GM21526 (cell line): ENCODE measurements around the gene BCAN.
"Not testable (repeated sequence)": the region's sequence is repeated elsewhere in the genome, so short reads cannot be mapped to it uniquely, and the experiment has no call there.

Experiments used
- ATAC-seq: cut with Tn5 transposase; IDR thresholded peaks from one replicate; pipeline ENCODE4 v1.9.1; 2021; ENCODE audit warnings: moderate library complexity; ENCODE audit not compliant: unreplicated experiment, low FRiP score

The BCAN gene

DNA sequence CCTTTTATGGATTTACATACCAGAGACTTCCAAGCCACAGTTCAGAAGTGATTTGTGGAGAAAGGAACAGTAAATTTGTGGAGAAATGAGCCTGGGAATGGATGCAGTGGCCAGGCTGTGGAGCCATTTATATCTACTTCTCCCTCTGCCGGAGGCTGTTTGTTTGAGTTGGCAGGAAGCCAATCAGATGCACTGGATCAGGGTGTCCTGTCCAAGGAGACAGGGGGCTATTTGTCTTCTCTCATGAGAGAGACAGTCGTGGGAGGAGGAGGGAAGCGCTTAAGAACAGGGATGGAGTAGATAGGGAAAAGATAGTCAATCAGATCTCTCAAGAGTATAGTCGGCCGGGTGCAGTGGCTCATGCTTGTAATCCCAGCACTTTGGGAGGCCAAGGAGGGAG is 25.5 kb upstream of the BCAN start:
- no peak for ATAC-seq

DNA sequence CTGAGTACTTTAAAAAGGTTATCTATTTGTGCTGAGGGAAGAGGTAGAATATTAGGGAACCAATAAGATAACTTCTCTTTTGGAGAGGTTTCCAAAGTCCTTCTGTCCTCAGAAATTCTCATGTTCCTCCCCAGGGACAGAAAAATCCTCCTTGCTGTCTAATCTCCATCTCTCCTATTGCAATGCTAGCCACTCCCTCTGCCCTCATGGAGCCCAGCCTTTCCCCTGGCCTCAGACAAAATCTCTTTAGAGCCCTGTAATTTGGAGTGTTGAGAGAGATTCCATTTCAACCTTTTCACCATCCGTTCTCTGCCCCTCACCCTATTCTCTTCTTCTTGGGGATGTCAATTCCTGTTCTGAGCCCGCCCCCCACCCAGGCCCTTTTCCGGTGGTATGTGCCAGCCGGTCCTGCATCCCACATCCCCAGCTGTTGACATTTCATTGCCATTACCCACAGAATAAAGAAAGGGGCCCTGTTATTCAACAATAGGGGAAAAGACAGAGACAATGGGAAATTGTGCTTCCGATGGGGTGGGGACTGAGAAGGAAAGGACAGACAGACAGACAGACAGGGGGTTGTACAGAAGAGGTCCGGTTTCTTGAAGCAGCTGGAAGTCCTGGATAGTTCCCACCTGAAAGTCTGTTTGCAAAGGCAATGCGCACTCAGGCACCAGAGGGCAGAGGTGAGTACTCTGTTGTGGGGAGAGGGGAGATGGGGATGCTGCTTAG is 22.9 kb upstream of the BCAN start, which contains the start of gene HAPLN2:
Gene HAPLN2, plus strand, starts transcription at position 563 of the 729 bp plus-strand sequence. CDS start 4,076 bp downstream, outside the sequence.
- no peak for ATAC-seq

DNA sequence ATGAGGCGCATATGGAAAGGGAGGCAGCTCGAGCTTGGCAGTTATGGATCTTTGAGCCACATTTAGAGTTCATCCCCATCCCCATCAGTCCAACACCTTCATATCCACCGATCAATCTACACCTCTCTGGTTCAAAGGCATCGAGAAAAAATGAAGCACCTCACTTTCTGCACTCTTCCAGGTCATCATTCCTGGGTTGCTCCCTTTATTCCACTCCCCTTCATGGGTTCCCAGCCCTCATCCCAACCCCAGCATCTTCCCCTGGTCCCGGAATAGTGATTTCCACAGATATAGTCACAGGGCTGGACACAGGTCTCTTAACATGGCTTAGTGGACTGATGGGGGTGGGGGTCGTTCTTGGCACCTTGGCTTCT is 22.3 kb upstream of the BCAN start:
- no peak for ATAC-seq

DNA sequence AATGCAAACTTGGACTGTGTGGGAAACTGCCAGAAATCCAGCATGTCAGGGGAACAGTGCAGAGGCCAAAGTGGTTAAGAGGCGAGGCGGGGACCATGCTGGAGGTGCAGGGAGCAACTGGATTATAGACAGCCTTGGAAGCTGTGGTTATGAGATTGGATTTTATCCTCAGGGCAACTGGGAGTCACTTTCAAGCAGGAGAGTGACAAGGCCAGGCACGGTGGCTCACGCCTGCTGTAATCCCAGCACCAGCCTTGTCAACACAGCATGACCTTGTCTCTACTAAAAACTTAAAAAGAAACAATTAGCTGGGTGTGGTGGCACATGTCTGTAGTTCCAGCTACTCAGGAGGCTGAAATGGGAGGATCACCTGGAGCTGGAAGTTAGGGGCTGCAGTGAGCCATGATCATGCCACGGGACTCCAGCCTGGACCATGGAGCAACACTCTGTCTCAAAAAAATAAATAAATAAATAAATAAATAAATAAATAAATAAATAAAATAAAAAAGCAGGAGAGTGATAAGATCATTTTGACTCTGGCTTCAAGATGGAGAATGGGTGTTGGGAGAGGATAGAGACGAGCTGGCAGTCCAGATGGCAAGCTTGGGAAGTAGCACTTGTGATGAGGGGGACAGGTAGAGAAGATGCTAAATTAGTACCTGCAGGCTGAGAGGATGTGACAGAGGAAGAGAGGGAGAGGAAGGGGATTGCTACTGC is 19.2 kb upstream of the BCAN start:
- no peak for ATAC-seq

DNA sequence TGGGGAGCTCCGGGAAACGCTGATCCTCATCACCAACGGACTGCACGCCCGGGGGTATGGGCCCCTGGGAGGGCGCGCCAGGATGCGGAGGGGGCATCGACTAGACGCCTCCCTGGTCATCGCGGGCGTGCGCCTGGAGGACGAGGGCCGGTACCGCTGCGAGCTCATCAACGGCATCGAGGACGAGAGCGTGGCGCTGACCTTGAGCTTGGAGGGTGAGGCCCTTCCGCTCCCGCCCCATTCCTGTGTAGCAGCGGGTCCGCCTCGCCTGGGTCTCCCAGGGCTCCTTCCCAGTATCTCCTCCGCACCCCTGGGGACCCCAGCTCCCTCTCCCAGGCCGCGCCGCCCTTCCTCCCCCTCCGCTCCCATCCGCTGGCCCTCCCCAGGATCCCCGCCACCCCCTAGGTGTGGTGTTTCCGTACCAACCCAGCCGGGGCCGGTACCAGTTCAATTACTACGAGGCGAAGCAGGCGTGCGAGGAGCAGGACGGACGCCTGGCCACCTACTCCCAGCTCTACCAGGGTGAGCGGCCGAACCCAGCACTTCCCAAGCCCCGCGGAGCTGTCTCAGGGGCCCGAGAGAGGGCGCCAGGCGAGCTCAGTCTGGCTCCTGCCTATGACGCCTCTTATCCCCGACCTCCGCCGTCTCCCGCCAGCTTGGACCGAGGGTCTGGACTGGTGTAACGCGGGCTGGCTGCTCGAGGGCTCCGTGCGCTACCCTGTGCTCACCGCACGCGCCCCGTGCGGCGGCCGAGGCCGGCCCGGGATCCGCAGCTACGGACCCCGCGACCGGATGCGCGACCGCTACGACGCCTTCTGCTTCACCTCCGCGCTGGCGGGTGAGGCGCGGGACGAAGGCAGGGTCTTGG is 17.7 kb upstream of the BCAN start:
- ATAC-seq, result no peak

DNA sequence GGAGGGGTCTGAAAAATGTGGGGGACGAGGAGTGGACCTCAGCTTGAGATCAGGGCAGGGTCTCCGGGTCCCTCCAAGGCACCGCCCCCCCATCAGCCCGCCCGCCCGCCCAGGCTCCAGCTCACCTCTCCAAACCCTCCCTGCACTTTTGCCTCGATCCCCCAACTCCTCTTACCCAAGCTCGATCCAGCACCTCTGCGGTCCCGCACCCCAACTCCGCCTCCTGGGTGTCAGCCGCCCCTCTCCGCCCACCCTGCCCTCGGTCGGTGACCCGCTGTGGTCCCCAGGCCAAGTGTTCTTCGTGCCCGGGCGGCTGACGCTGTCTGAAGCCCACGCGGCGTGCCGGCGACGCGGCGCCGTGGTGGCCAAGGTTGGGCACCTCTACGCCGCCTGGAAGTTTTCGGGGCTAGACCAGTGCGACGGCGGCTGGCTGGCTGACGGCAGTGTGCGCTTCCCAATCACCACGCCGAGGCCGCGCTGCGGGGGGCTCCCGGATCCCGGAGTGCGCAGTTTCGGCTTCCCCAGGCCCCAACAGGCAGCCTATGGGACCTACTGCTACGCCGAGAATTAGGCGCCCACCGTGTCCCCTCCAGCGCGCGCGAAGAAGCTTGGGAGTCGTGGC is 17.0 kb upstream of the BCAN start:
- no peak for ATAC-seq

DNA sequence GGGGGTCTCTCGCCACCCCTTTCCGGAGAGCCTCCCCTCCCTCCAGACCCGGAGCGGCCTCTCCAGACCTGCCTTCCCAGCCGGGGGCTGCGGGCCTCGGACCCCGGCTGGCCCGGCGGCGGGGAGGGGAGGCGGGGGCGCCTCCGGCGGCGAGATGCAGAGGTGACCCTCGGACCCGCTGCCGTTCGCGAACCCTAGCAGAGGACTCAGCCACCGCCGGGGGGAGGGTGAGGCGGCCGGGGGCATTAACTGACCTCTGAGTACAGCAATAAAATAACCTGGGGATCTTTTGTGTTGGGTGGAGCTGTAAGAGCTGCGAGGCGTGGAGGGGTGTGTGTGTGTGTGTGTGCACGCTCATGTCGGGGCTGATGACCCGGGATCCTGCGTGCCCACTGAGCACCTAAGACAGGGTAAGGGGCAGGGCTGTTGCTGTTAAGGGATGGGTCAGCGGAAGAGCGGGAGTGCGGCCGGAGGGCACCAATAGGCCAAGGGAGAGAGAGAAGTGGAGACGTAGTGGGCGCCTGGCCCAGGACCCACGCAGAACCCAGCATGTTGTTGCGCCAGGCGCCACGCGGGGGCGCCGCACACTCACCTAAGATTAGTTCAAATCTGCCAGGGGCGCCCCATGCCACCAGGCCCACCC is 16.4 kb upstream of the BCAN start:
- no peak for ATAC-seq

DNA sequence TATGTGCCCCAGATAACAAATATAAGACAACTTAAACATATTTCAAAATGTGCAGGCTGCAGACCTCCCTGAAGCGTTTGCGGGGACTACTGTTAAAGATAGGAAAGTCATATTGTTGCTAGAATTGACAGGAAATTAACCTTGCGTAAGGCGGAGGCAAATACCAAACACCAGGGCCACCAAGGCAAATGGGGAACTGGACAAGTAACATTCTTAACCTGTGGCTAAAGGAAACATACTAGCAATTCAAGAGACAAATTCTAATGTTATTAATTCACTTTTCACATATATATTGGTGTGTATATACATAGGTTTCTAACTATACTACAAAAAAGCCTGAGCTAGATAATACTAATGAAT is 15.9 kb upstream of the BCAN start:
- no peak for ATAC-seq

DNA sequence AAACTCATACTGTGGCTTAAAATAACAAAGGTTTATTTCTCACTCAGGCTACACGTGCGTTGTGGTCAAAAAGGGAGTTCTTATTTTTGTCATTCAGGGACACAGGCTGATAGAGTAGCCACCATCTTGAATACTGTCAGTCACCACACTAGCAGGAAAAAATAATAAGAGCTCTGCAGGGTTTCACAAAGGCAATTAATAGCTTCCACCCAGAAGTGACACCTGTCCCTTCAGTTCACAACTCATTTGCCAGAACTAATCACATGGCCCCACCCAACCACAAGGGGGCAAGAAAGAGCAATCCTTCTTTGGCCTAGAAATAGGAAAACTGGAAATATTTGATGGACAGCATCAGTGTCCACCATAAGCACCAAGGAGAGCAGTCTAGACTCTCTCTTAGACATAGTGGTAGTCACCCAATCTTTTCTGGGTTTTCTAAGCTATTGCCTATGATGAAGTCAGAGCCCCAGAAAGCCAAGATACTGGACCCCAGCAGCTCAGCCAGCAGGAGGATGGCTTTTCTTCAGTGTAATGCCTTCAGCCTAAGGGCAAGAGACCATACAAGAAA is 14.5 kb upstream of the BCAN start:
- no peak for ATAC-seq

DNA sequence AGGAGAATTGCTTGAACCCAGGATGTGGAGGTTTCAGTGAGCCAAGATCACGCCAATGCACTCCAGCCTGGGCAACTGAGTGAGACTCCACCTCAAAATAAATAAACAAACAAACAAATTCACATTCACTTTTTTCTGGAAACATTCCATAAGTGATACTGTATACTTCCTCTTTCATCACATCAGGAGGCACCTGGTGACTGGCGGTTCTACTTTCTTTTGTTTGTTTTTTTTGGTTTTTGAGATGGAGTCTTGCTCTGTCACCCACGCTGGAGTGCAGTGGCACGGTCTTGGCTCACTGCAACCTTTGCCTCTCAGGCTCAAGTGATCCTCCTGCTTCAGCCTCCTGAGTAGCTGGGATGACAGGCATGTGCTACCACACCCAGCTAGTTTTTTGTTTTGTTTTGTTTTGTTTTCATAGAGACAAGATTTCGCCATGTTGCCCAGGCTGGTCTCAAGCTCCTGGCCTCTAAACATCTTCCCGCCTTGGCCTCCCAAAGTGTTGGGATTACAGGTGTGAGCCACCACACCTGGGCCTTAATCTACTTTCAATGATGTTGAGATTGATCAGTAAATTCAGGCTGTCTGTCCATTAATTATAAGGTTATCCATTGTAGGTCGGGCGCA is 12.0 kb upstream of the BCAN start:
- no peak for ATAC-seq

DNA sequence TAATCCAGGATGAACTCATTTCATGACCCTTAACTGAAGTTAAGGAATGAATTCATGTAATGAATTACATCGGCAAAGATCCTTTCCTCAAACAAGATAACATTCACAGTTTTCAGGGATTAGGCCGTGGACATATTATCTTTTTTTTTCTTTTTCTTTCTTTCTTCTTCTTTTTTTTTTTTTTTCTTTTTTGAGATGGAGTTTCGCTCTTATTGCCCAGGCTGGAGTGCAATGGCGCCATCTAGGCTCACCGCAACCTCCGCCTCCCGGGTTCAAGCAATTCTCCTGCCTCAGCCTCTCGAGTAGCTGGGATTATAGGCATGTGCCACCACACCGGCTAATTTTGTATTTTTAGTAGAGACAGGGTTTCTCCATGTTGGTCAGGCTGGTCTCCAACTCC is 10.8 kb upstream of the BCAN start:
- ATAC-seq, result not testable (repeated sequence)

DNA sequence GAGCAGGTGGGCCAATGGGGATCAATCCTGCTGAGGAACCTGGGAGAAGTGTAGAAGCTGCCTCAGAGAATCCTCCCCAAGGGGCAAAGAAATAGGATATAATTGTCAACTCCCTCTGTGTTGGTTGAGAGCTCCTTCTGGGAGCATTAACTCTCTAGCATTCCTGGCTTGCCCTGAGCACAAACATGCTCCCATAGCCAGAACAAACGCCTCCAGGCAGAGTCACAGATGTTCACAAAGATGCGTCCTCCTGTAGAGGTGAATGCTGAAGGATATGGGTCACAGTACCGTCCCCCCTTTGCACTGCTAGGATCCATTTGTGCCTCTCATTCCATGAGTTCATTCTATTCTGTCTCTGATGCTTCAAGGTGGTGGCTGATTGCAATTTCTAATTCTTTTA is 9.6 kb upstream of the BCAN start:
- no peak for ATAC-seq

DNA sequence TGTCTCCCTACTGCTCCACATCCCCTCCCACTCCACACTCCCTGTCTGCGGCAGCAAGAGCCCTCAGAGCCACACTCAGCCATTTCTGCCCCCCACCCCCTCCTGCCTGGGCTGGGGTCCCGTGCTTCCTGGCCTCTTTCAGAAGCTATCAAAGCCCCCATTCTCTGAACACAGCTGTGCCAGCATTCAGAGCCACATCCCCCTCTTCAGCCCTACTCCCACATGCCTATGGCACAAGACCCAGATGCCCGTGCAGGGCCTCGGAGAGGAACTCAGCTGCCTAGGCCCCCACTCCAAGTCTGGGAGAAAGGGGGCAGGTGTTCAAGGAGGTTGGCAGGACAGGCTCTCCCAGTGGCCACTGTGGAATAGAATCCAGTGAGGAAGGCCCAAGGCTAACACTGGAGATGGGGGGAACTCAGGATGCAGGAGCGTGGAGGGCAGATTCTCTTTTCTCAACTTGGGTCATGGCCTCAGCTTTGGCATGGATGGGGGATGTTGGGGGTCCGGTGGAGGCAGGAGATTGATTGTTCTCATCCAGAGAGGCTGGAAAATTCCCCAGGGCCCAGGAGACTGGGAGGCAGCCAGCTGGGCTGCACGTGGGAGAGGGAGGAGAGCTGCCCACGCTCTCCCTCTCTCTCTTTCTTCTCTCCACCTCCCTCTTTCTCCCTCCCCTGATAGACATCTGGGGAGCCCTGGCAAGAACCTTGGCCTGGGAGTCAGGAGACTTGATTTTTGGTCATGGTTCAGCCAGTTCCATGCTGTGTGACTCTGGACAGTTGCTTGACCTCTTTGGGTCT is 3.5 kb upstream of the BCAN start:
- ATAC-seq, result no peak

DNA sequence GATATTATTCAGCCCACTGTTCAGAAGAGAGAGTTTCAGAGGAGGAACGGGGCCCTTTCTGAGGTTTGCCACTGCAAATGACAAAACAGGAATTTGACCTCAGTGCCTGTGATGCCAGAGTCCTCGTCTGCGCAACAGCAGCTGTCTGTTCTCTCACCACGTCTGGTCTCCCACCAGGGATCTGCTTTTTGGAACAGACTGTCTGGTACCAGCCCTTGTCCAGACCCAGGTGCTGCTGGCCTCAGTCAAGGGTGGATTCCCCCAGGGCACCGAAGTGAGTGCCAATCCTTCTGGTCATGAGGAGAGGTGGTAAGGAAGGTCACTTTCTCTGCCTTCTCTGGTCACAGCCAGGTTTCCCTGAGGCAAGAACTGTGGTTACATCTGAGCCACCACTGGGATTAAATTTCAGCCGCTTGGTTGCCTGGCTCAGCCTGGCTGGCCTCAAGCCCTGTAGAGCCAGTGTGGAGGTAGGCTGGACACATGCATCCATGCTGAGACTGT is 2.3 kb upstream of the BCAN start:
- no peak for ATAC-seq

DNA sequence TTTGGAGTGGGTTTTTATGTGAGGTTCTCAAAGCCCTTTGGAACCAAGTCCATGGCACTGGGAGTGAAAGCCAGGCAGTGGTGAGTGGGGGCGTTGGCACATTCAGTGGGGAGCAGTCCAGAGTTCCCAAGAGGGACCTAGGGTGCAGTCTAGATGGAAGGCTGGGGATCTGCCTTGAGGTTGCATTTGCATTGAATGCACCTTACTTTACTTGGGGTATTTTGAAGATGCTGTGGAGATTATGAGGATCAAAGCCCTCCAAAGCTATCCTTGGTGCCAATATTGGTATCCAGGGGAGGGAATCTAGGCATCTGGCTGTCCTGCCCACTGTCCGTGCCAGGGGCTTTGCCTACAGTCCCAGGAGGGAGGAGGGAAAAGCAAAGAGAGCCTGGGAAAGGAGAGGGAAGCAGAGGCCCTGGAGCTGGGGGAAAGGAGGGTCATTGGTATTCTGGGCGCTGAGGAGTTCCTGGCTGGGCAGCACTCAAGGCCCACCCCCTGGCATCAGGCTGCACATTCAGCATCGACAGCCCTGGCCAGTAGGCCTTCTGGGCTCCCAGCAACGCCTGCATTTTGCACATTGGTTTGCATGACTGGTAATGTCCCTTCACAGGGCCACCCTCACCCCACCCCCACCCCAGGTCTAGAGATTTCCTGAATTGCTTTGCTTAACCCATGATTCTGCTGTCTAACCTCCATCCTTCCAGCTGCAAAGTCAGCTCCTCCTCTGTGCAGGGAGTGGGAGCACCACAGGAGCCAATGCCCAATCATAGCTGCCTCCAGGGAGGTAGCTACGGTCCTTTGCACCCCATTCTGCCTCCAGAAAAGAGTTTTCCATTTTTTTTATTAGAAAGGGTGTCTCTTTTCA is 843 bp upstream of the BCAN start:
- no peak for ATAC-seq

DNA sequence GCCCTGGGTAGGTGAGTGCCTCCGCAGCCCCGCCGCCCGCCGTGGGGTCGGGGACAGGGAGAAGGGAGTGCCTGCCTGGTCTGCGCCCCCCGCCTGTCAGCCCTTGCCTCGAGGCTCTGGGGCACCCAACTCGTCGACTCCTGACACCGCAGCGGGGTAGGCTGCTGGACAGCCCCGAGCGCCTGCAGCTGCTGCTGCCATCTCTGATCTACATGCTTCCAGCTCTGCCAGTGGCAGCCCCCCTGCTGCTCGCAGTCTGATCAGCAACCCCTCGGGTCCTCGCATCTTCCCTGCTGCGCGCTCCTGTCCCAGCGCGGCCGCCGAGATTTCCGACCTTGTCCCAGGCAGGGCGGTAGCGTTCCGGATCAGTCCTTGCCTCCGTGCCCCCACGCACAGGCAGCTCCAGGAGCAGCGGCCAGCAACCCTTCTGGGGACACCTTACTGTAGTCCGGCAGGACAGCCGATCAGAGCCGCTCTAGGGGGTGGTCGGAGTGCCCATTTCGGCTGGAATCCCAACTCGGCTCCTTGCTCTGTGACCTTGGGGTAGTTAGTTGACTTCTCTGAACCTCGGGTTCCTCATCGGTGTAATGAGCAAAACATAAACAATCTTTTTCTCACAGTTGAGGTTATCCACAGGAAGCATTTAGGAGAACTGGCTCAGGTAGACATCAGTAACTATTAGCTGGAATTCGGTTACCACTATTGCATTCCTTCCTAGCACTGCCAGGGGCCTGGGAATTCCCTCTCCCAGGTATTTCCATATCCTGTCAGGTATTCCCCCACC is 540 bp downstream of the BCAN start:
- ATAC-seq, result no peak
